ENCODE data around the gene HERPUD2.

DNA sequence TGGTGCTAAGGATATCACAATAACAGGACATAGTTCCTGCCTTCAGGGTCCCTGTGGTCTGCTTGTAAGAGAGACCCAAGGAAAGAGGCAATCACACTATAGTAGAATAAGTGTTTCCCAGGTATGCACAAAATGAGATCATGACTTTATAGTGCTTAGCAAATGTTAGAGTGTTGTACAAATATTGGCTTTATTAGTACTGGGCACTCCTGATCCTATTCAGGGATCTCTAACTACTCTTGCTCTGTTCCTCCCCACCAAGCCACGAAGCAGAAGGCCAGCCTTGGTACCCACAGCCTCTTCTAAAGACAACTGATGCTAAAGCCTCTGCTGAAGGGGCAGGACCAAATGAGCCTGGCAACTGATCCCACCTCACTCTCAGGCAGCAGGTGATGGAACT is 75.1 kb downstream of the HERPUD2 start:
- TF ChIP-seq, protein P1, sequence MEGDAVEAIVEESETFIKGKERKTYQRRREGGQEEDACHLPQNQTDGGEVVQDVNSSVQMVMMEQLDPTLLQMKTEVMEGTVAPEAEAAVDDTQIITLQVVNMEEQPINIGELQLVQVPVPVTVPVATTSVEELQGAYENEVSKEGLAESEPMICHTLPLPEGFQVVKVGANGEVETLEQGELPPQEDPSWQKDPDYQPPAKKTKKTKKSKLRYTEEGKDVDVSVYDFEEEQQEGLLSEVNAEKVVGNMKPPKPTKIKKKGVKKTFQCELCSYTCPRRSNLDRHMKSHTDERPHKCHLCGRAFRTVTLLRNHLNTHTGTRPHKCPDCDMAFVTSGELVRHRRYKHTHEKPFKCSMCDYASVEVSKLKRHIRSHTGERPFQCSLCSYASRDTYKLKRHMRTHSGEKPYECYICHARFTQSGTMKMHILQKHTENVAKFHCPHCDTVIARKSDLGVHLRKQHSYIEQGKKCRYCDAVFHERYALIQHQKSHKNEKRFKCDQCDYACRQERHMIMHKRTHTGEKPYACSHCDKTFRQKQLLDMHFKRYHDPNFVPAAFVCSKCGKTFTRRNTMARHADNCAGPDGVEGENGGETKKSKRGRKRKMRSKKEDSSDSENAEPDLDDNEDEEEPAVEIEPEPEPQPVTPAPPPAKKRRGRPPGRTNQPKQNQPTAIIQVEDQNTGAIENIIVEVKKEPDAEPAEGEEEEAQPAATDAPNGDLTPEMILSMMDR (IDR thresholded peaks at IDR 0.05), result no peak
- TF ChIP-seq POLR2A (IDR thresholded peaks at IDR 0.05), result no peak
